ENCODE data around the gene NUP98. TPM values are rescaled to one million over a fixed set of nuclear protein-coding genes. Genes with fewer than 3 reads are reported as not detected.

The NUP98 gene
- total RNA-seq, 1 experiment from 2014 or later = 82.4 TPM

- TF ChIP-seq CTCF (conservative IDR thresholded peaks at IDR 0.05; ENCODE audit: low read depth, low read length) = no peak
- no peak for TF ChIP-seq EZH2 (IDR thresholded peaks at IDR 0.05; ENCODE audit: borderline replicate concordance, low read depth, low read length, poor library complexity, severe bottlenecking)
- DNase-seq (ENCODE audit: low spot score) = no peak
- POLR2A ChIA-PET (ENCODE audit: low non-redundant PET) = no interaction called here
- no peaks in the 10 kb centered on the region for H3K9me3 ChIP-seq (ENCODE audit: low read depth, low read length, poor library complexity, severe bottlenecking)
- no peak overlapping the region for H3K4me3 ChIP-seq (ENCODE audit: low read depth, low read length, poor library complexity, severe bottlenecking)
- H3K36me3 ChIP-seq (ENCODE audit: insufficient read depth, low read length, poor library complexity, severe bottlenecking) = peaks cover 59% of the 10 kb centered on the region
- H3K27ac ChIP-seq (ENCODE audit: low read depth, low read length, poor library complexity, severe bottlenecking) = no peak overlapping the region
- BruUV-seq (replicated peaks) = no TSS peak
- intact Hi-C loops (cut with micrococcal nuclease; ENCODE audit: unreplicated experiment) = no loop called here
- CTCF ChIA-PET = no interaction called here
- no peaks in the 10 kb centered on the region for H3K4me1 ChIP-seq (ENCODE audit: insufficient read depth, low read length, poor library complexity, severe bottlenecking)
- H3K27me3 ChIP-seq (replicated peaks; ENCODE audit: insufficient read depth, low read depth, low read length, poor library complexity) = no peaks in the 10 kb centered on the region
Observed at GRCh38 chr11:3703383-3703782, 94.0 kb downstream of the NUP98 start.

- no peaks in the 10 kb centered on the region for H3K27me3 ChIP-seq (replicated peaks; ENCODE audit: insufficient read depth, low read depth, low read length, poor library complexity)
- TF ChIP-seq CTCF (conservative IDR thresholded peaks at IDR 0.05; ENCODE audit: low read depth, low read length) = no peak
- TF ChIP-seq EZH2 (IDR thresholded peaks at IDR 0.05; ENCODE audit: borderline replicate concordance, low read depth, low read length, poor library complexity, severe bottlenecking) = no peak
- no peak overlapping the region for H3K4me3 ChIP-seq (ENCODE audit: low read depth, low read length, poor library complexity, severe bottlenecking)
- intact Hi-C loops (cut with micrococcal nuclease; ENCODE audit: unreplicated experiment) = no loop called here
- CTCF ChIA-PET = no interaction called here
- POLR2A ChIA-PET (ENCODE audit: low non-redundant PET) = no interaction called here
- no peaks in the 10 kb centered on the region for H3K4me1 ChIP-seq (ENCODE audit: insufficient read depth, low read length, poor library complexity, severe bottlenecking)
- H3K27ac ChIP-seq (ENCODE audit: low read depth, low read length, poor library complexity, severe bottlenecking) = no peak overlapping the region
- no peaks in the 10 kb centered on the region for H3K9me3 ChIP-seq (ENCODE audit: low read depth, low read length, poor library complexity, severe bottlenecking)
- no peak for DNase-seq (ENCODE audit: low spot score)
- peaks cover 64% of the 10 kb centered on the region for H3K36me3 ChIP-seq (ENCODE audit: insufficient read depth, low read length, poor library complexity, severe bottlenecking)
- no TSS peak for BruUV-seq (replicated peaks)
Observed at GRCh38 chr11:3700910-3701309, 96.4 kb downstream of the NUP98 start.

- no peaks in the 10 kb centered on the region for H3K27me3 ChIP-seq (replicated peaks; ENCODE audit: insufficient read depth, low read depth, low read length, poor library complexity)
- no peak for DNase-seq (ENCODE audit: low spot score)
- no peak overlapping the region for H3K4me3 ChIP-seq (ENCODE audit: low read depth, low read length, poor library complexity, severe bottlenecking)
- CTCF ChIA-PET = no interaction called here
- H3K9me3 ChIP-seq (ENCODE audit: low read depth, low read length, poor library complexity, severe bottlenecking) = no peaks in the 10 kb centered on the region
- BruUV-seq (replicated peaks) = no TSS peak
- no peaks in the 10 kb centered on the region for H3K4me1 ChIP-seq (ENCODE audit: insufficient read depth, low read length, poor library complexity, severe bottlenecking)
- no peak for TF ChIP-seq CTCF (conservative IDR thresholded peaks at IDR 0.05; ENCODE audit: low read depth, low read length)
- peaks cover 59% of the 10 kb centered on the region for H3K36me3 ChIP-seq (ENCODE audit: insufficient read depth, low read length, poor library complexity, severe bottlenecking)
- POLR2A ChIA-PET (ENCODE audit: low non-redundant PET) = no interaction called here
- H3K27ac ChIP-seq (ENCODE audit: low read depth, low read length, poor library complexity, severe bottlenecking) = no peak overlapping the region
- intact Hi-C loops (cut with micrococcal nuclease; ENCODE audit: unreplicated experiment) = no loop called here
Observed at GRCh38 chr11:3700410-3700809, 96.9 kb downstream of the NUP98 start.

Data from A673 (cell line).